ENCODE results near the gene ORM2. TPM values are rescaled to one million over a fixed set of nuclear protein-coding genes. Genes with fewer than 3 reads are reported as not detected.

Gene ORM2
- total RNA-seq, 2 donors from 2014 or later, result 0.59 to 0.80 TPM

DNA sequence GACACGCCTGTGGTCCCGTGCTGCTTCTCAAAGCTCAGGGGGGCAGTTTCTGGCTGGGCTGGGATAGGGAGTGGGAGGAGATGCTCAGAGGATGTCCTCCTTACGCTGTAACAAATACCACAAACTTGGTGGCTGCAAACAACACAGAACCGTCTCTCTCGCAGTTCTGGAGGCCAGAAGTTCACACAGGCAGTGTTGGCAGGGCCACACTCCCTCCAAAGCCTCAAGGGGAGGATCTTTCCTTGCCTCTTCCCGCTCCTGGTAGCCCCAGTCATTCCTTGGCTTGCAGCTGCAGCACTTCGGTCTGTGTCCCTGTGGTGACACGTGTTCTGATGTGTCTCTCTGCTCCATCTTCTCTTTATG is 17.2 kb upstream of the ORM2 start:
- 92 to 97% methylated on average over 6 to 8 of the region's 8 CpGs for WGBS, 2 experiments (ENCODE audit: insufficient coverage in 1 of 2, insufficient read length in 1 of 2)
- DNase-seq, result peak; percentile 39
- H3K27ac Mint-ChIP-seq, result no peak overlapping the region
- Histone ChIP-seq H3K9ac (ENCODE audit: extremely low read depth, low read length, poor library complexity, severe bottlenecking) (no peak overlapping the region), H3K4me1 (ENCODE audit: control insufficient read depth, insufficient read depth, low read length) (no peaks in the 10 kb centered on the region), H3K36me3 (ENCODE audit: control insufficient read depth, insufficient read depth, low read length) (peaks cover 35% of the 10 kb centered on the region), H3K27me3 (ENCODE audit: control insufficient read depth, insufficient read depth, low read length, poor library complexity, severe bottlenecking) (no peaks in the 10 kb centered on the region), H3K9me3 (ENCODE audit: control insufficient read depth, low read length) (no peaks in the 10 kb centered on the region), H3K4me3 (ENCODE audit: low read length) (no peak overlapping the region), H3K27ac (ENCODE audit: low read depth, low read length) (no peak overlapping the region)
- H3K27me3 Mint-ChIP-seq (ENCODE audit: insufficient read depth), result no peaks in the 10 kb centered on the region
- H3K4me1 Mint-ChIP-seq, result no peaks in the 10 kb centered on the region
- H3K9me3 Mint-ChIP-seq, result no peaks in the 10 kb centered on the region
- peaks cover 20% of the 10 kb centered on the region for H3K36me3 Mint-ChIP-seq (ENCODE audit: low read depth)
- TF ChIP-seq, protein P1, sequence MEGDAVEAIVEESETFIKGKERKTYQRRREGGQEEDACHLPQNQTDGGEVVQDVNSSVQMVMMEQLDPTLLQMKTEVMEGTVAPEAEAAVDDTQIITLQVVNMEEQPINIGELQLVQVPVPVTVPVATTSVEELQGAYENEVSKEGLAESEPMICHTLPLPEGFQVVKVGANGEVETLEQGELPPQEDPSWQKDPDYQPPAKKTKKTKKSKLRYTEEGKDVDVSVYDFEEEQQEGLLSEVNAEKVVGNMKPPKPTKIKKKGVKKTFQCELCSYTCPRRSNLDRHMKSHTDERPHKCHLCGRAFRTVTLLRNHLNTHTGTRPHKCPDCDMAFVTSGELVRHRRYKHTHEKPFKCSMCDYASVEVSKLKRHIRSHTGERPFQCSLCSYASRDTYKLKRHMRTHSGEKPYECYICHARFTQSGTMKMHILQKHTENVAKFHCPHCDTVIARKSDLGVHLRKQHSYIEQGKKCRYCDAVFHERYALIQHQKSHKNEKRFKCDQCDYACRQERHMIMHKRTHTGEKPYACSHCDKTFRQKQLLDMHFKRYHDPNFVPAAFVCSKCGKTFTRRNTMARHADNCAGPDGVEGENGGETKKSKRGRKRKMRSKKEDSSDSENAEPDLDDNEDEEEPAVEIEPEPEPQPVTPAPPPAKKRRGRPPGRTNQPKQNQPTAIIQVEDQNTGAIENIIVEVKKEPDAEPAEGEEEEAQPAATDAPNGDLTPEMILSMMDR (conservative IDR thresholded peaks at IDR 0.05), result no peak
- H3K4me3 Mint-ChIP-seq, result no peak overlapping the region

GRCh38 chr9:114313186-114313585 is 16.5 kb upstream of the ORM2 start:
- Histone ChIP-seq H3K9me3 (ENCODE audit: control insufficient read depth, low read length) (no peaks in the 10 kb centered on the region), H3K27me3 (ENCODE audit: control insufficient read depth, insufficient read depth, low read length, poor library complexity, severe bottlenecking) (no peaks in the 10 kb centered on the region), H3K4me3 (ENCODE audit: low read length) (no peak overlapping the region), H3K9ac (ENCODE audit: extremely low read depth, low read length, poor library complexity, severe bottlenecking) (no peak overlapping the region), H3K36me3 (ENCODE audit: control insufficient read depth, insufficient read depth, low read length) (peaks cover 29% of the 10 kb centered on the region), H3K4me1 (ENCODE audit: control insufficient read depth, insufficient read depth, low read length) (no peaks in the 10 kb centered on the region), H3K27ac (ENCODE audit: low read depth, low read length) (no peak overlapping the region)
- Mint-ChIP-seq H3K36me3 (ENCODE audit: low read depth) (peaks cover 20% of the 10 kb centered on the region), H3K27ac (no peak overlapping the region), H3K4me3 (no peak overlapping the region), H3K9me3 (no peaks in the 10 kb centered on the region), H3K27me3 (ENCODE audit: insufficient read depth) (no peaks in the 10 kb centered on the region), H3K4me1 (no peaks in the 10 kb centered on the region)
- no peak for DNase-seq
- 93 to 96% methylated on average over 8 of the region's 8 CpGs for WGBS, 2 experiments (ENCODE audit: insufficient coverage in 1 of 2, insufficient read length in 1 of 2)
- TF ChIP-seq, protein P1 (conservative IDR thresholded peaks at IDR 0.05), result no peak

DNA sequence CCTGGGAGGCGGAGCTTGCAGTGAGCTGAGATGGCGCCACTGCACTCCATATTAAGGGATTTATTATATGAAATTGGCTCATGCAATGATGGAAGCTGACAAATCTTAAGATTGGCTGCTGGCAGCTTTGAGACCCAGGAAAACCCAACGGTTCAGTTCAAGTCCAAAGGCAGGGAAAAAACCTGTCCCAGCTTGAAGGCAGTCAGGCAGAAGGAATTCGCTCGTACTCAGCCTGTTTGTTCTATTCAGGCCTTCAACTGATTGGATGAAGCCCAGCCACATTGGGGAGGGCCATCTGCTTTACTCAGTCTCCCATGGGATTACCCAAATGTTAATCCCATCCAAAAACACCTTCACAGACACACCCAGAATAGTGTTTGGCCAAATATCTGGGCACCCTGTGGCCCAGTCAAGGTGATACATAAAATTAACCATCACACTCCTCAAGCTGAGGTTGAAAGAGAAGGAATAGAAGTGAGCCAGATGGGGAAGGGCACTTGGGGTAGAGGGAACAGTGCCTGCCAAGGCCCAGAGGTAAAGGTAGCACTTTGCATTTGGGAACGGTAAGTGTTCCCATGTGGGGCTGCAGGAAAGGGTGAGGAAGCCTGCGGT is 15.3 kb upstream of the ORM2 start:
- Mint-ChIP-seq H3K36me3 (ENCODE audit: low read depth) (peaks cover 20% of the 10 kb centered on the region), H3K4me3 (no peak overlapping the region), H3K27ac (no peak overlapping the region), H3K27me3 (ENCODE audit: insufficient read depth) (no peaks in the 10 kb centered on the region), H3K9me3 (no peaks in the 10 kb centered on the region), H3K4me1 (no peaks in the 10 kb centered on the region)
- WGBS, 2 experiments (ENCODE audit: insufficient coverage in 1 of 2, insufficient read length in 1 of 2), result 80 to 89% methylated on average over 5 to 7 of the region's 7 CpGs
- no peak overlapping the region for H3K27ac ChIP-seq (ENCODE audit: low read depth, low read length)
- H3K4me3 ChIP-seq (ENCODE audit: low read length), result no peak overlapping the region
- H3K9me3 ChIP-seq (ENCODE audit: control insufficient read depth, low read length), result no peaks in the 10 kb centered on the region
- TF ChIP-seq, protein P1 (conservative IDR thresholded peaks at IDR 0.05), result no peak
- no peak overlapping the region for H3K9ac ChIP-seq (ENCODE audit: extremely low read depth, low read length, poor library complexity, severe bottlenecking)
- peak; percentile 30 for DNase-seq
- no peaks in the 10 kb centered on the region for H3K27me3 ChIP-seq (ENCODE audit: control insufficient read depth, insufficient read depth, low read length, poor library complexity, severe bottlenecking)
- peaks cover 20% of the 10 kb centered on the region for H3K36me3 ChIP-seq (ENCODE audit: control insufficient read depth, insufficient read depth, low read length)
- H3K4me1 ChIP-seq (ENCODE audit: control insufficient read depth, insufficient read depth, low read length), result no peaks in the 10 kb centered on the region

Data from endodermal cell (in vitro differentiated cells).